Mucosa of stomach (tissue), 1 donor: Measurements from ENCODE around the gene CHST12.
"Not testable (repeated sequence)": the region's sequence is repeated elsewhere in the genome, so short reads cannot be mapped to it uniquely, and the experiment has no call there.

Experiments used
- H3K27me3 ChIP-seq: one replicate; pipeline ENCODE4 v1.7.0; 2013; ENCODE audit warnings: mild to moderate bottlenecking, low read length; ENCODE audit not compliant: control insufficient read depth, insufficient read depth
- H3K36me3 ChIP-seq: one replicate; pipeline ENCODE4 v1.7.0; 2013; ENCODE audit warnings: low read length; ENCODE audit not compliant: control insufficient read depth, insufficient read depth
- H3K4me1 ChIP-seq: one replicate; pipeline ENCODE4 v1.7.0; 2013; ENCODE audit warnings: mild to moderate bottlenecking, low read length; ENCODE audit not compliant: control insufficient read depth, insufficient read depth
- H3K4me3 ChIP-seq: one replicate; pipeline ENCODE4 v1.7.0; 2013; ENCODE audit warnings: low read length
- H3K9ac ChIP-seq: one replicate; pipeline ENCODE4 v1.7.0; 2013; ENCODE audit warnings: mild to moderate bottlenecking, low read length, moderate library complexity
- H3K9me3 ChIP-seq: one replicate; pipeline ENCODE4 v1.7.0; 2013; ENCODE audit warnings: mild to moderate bottlenecking, low read length, moderate library complexity; ENCODE audit not compliant: control insufficient read depth
- donor health status: Pancreatic carcinoma.

Gene CHST12

DNA sequence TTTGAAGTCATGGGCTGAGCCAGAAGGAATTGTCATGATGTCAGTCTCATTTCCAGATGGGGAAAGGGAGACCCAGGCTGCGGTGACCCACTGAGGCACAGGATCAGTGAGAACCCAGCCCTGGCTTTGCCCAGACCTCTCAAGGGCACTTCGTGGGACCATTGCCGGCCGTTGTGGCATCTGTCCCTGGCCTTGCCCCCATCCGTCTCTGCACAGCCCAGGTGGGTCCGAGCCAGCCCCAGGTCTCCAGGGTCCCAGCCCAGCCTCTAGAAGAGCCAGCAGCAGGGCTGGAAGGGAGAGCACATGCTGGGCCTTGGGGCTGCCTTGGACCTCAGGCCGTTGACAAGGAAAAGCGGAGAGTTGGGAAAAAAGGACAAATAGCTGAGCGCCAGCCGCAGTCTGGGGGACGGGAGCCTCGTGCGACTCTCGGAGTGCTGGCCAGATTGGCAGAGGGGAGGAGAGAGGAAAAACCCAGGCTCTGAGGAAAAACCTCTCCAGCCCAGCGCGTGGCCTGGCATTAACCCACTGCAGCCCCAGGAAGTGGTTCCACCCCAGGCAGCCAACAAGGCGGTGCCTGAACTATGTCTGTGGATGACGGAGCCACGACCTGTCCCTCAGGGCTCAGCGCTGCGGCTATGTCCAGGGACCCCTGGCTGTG, 42.6 kb downstream of the CHST12 start:
- H3K9me3 ChIP-seq: no peaks in the 10 kb centered on the region
- no peaks in the 10 kb centered on the region for H3K4me1 ChIP-seq
- no peaks in the 10 kb centered on the region for H3K36me3 ChIP-seq
- no peak overlapping the region for H3K4me3 ChIP-seq
- H3K27me3 ChIP-seq: peaks cover 8% of the 10 kb centered on the region
- no peak overlapping the region for H3K9ac ChIP-seq

DNA sequence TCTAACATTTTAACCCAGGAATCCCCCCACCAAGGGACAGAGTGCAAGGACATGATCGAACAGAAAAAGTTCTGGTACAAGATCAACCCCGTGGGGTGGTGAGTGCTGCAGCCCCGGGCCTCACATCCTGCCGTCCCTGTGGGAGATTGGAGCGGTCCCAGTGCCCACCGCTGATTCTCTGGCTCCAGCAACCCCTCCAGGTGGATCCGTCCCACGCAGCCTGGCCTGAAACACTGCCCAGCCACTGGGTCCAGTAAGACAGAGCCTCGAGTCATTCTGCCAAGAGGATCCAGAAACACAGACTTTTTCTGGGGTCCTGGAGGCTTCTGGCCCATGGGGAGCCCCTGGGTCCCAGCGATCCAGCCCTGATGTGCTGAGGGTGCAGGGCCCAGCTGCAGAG, 43.3 kb downstream of the CHST12 start:
- Histone ChIP-seq H3K9ac (no peak overlapping the region), H3K9me3 (no peaks in the 10 kb centered on the region), H3K36me3 (no peaks in the 10 kb centered on the region), H3K27me3 (peaks cover 11% of the 10 kb centered on the region), H3K4me3 (no peak overlapping the region), H3K4me1 (peaks cover 6% of the 10 kb centered on the region)

DNA sequence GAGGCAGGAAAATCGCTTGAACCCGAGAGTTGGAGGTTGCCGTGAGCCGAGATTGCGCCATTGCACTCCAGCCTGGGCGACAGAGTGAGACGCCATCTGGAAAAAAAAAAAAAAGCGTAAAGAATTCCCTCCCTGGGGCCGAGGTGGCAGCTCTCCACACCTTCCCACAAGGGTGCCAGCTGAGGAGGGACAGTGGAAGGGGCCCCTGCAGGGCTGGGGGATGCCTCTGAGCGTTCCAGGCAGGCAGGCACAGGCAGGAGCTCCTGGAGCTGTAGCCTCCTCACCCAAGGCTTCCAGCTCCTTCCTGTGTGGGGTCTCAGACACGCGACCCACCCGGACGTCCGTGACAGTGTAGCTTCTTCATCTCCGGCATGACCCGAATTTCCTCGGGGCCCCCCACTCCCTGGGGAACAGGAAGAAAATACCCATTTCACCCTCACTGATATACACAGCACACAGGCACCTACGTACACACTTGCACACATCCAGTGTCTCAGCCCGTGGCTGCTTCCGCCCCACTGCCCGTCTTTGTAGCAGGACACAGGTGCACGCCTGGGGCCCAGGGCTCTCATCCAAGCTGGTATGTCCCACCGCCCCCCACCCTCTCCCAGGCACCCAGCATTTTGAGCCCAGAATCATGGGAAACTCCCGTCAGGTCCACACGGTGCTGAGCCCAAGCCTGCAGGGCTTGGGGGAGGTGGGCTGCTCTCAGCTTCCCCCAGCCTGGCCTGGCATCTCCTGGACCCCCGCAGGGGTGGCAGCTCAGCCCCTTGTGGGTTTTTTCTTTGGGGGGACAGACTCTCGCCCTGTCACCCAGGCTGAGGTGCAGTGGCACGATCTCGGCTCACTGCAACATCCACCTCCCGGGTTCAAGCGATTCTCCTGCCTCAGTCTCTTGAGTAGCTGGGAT, 47.0 kb downstream of the CHST12 start:
- Histone ChIP-seq H3K36me3 (no peaks in the 10 kb centered on the region), H3K9ac (no peak overlapping the region), H3K27me3 (peaks cover 14% of the 10 kb centered on the region), H3K4me3 (no peak overlapping the region), H3K9me3 (no peaks in the 10 kb centered on the region), H3K4me1 (peaks cover 11% of the 10 kb centered on the region)

DNA sequence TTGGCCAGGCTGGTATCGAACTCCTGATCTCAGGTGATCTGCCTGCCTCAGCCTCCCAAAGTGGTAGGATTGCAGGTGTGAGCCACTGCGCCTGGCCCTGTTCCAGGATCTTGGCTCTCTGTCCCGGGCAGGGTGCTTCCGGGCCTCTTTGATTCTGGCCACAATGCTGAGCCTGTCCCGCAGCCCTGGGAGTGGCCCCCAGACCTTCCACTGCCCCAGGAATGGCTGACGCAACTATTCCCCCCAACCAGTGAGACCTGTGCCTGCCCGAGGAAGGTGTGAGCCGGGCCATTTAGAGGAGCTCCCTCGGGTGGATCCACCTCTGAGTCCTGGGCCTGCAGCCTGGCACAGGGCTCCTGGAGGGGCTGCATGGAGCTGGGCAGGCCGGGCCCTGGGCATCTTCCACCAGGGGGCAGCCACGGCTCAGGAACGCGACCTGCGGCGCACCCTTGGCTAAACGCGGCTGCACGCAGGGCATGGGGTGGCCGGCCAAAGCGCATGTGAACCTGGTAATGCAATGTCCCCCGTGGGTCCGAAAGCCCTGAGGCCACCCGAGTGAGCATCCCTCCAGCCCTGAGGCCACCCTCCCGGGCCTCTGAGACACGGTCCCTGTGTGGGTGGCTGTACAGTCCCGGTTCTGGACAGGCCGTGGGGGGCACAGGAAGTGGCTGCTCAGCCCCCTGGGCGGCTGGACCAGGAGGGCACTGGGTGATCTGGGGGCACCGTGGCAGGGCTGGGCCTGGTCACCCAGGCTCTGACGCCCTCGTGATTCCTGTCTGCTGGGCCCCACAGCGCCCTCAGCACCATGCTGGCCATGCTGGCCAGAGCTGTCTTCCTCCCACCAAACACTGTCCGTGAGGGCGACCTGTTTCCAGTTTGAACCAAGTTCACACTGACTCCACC, 48.0 kb downstream of the CHST12 start:
- no peaks in the 10 kb centered on the region for H3K36me3 ChIP-seq
- peaks cover 14% of the 10 kb centered on the region for H3K27me3 ChIP-seq
- peaks cover 11% of the 10 kb centered on the region for H3K4me1 ChIP-seq
- H3K9ac ChIP-seq: peak overlapping the region; percentile 49
- no peak overlapping the region for H3K4me3 ChIP-seq
- H3K9me3 ChIP-seq: no peaks in the 10 kb centered on the region

DNA sequence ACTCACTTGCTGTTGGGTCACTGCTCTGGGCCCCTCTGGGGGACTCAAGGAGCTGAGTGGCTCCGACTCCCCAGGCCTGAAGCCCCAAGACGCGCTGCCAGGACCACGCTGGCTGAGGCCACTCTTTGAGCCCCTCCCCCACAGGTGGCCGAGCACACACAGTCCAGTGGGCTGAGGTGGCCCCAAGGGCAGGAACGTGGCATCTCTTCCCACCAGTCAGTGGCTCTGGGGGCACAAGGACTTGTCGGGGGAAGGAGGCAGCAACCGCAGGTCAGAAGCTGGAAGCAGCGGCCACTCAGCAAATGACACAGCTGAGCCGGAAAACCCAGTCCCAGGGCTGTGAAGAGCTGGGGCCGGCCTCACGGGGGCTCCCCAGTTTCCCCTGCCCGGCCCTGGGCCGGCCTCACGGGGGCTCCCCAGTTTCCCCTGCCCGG, 48.7 kb downstream of the CHST12 start:
- peak overlapping the region; percentile 49 for H3K9ac ChIP-seq
- H3K36me3 ChIP-seq: no peaks in the 10 kb centered on the region
- peaks cover 11% of the 10 kb centered on the region for H3K4me1 ChIP-seq
- no peaks in the 10 kb centered on the region for H3K9me3 ChIP-seq
- H3K4me3 ChIP-seq: no peak overlapping the region
- H3K27me3 ChIP-seq: peaks cover 14% of the 10 kb centered on the region

DNA sequence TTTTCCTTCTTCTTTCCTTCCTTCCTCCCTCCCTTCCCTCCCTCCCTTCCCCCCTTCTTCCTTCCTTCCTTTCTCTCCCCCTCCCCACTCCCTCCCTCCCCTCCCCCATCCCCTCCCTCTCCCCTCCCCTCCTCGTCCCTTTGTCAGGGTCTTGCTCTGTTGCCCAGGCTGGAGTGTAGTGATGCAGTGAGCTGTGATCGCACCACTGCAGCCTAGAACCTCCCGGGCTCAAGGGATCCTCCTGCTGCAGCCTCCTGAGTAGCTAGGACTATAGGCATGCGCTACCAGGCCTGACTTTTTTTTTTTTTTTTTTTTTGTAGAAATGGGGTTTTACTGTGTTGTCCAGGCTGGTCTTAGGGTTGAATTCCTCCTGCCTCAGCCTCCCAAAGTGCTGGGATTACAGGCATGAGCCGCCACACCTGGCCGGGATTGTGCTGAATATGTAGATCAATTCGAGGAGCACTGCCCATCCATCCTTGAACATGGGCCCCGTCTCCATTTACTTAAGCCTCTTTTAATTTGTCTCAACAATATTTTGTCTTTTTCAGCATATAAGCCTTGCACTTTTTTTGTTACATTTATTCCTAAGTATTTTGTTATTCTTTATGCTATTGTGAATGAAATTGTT, 49.3 kb downstream of the CHST12 start:
- Histone ChIP-seq H3K9me3 (no peaks in the 10 kb centered on the region), H3K4me3 (no peak overlapping the region), H3K27me3 (peaks cover 14% of the 10 kb centered on the region), H3K9ac (no peak overlapping the region), H3K4me1 (peaks cover 11% of the 10 kb centered on the region), H3K36me3 (no peaks in the 10 kb centered on the region)

DNA sequence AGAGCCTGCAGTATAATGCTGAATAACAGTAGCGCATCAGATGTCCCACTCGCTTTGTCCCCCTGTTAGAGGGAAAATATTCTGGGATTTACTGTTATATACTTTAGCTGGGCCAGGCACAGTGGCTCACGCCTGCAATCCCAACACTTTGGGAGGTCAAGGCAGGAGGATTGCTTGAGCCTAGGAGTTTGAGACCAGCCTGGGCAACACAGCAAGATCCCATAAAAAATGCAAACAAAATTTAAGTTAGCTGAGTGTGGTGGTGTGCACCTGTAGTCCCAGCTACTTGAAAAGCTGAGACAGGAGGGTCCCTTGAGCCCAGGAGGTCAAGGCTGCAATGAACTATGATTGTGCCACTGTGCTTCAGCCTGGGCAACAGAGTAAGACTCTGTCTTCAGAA, 50.4 kb downstream of the CHST12 start:
- H3K9ac ChIP-seq, H3K4me3 ChIP-seq, H3K9me3 ChIP-seq, H3K36me3 ChIP-seq: not testable (repeated sequence)
- Histone ChIP-seq H3K27me3 (peaks cover 14% of the 10 kb centered on the region), H3K4me1 (peaks cover 11% of the 10 kb centered on the region)

DNA sequence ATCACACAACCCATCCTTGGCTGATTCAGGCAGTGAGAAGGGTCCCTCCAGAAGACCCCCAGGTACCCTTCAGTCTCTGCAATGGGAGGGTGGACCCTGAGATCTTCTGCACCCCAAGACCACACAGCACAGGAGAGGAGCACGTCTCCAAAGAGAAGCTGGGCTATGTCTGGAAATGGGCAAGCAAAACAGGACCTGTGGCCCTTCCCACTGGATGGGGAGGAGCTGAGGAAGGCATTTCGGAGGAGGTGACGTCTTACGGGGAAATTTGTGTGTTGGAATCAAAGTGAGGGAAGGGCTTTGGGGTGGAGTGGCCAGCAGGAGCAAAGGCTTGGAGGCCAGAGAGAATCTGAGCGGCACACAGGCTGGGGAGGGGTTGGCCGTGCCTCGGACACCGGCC, 56.3 kb downstream of the CHST12 start:
- Histone ChIP-seq H3K4me1 (no peaks in the 10 kb centered on the region), H3K9ac (no peak overlapping the region), H3K27me3 (no peaks in the 10 kb centered on the region)

DNA sequence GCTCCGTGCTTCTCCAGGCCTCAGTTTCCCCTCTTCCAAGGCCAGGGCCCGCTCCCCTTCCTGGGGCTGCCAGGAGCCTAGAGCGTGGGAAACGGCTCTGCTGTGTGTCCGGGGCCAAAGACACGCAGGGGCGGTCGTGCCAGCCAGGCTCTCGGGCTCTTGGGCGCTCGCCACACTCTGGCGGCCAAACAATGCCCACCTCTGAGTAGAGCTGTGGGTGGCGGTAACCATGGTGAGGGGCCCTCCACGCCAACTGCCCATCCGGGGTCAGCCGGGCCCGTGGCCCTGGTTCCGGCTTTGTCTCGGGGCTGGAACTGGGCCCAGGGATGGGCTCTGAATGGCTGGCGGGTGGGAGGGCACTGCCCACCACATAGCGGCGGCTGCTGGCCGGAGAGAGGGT, 56.8 kb downstream of the CHST12 start:
- H3K4me1 ChIP-seq: no peaks in the 10 kb centered on the region
- no peak overlapping the region for H3K9ac ChIP-seq
- no peaks in the 10 kb centered on the region for H3K36me3 ChIP-seq
- H3K4me3 ChIP-seq: no peak overlapping the region
- no peaks in the 10 kb centered on the region for H3K27me3 ChIP-seq
- no peaks in the 10 kb centered on the region for H3K9me3 ChIP-seq

More for the DNA sequence above, 56.3 kb downstream of the CHST12 start:
- H3K9me3 ChIP-seq: no peaks in the 10 kb centered on the region
- no peak overlapping the region for H3K4me3 ChIP-seq
- no peaks in the 10 kb centered on the region for H3K36me3 ChIP-seq

DNA sequence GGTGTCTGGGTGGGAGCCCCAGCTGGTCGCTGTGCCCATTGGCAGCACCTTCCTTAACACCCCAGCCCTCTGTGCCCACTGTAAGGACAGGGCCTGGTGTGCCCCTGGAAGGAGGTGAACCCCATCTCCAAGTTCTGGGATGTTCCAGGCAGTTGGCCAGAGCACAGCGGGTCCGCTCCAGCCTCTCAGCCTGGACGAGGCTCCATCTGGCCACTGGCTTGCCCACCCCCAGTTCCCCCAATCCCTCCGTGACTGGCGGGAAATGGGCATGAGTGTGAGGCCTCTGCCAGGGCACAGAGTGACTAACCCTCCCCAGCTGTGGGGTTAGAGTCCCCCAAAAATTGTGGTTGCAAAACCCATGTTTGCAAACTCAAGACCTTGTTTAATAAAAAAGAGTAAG, 57.2 kb downstream of the CHST12 start:
- H3K36me3 ChIP-seq: no peaks in the 10 kb centered on the region
- H3K9ac ChIP-seq: no peak overlapping the region
- H3K27me3 ChIP-seq: no peaks in the 10 kb centered on the region
- no peaks in the 10 kb centered on the region for H3K9me3 ChIP-seq
- no peaks in the 10 kb centered on the region for H3K4me1 ChIP-seq
- H3K4me3 ChIP-seq: no peak overlapping the region

DNA sequence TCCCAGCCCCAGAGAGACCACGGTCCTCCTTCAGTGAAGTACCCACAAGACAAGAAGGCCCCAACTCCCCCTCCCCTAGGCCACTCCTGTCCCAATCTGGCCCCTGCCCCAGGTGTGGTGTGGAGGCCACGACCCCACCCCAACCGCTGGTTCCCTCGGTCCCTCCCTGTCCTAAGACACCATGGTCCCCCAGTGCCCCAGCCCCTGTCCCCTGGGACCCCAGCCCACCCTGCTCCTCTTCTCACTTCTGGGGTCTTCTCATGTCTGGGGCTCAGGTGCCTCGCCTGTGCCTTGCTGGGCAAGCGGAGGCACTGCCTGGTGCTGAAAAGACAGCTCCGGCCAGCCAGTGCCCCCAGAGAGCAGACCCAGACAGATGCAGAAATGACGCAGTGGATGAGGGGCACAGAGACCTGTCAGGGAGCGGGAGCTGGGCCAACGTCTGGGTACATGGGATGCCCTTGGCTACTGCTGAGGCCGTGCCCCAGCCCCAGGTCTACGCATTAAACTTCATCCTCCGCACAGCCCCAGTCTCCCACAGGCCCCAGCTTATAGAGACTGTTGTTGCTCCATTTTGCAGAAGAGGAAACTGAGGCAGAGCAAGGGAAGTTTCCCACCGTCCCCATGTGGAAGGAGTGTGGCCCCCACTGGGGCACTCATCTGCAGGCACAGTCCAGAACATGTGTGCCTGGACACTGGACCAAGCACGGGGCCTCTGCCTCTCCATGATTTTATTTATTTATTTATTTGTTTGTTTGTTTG, 58.0 kb downstream of the CHST12 start:
- no peak overlapping the region for H3K9ac ChIP-seq
- no peaks in the 10 kb centered on the region for H3K36me3 ChIP-seq
- no peaks in the 10 kb centered on the region for H3K4me1 ChIP-seq
- no peaks in the 10 kb centered on the region for H3K9me3 ChIP-seq
- H3K4me3 ChIP-seq: no peak overlapping the region
- H3K27me3 ChIP-seq: no peaks in the 10 kb centered on the region
